GM20000 (cell line): ENCODE data around the gene HDDC3.

Source experiments
- DNase-seq: peaks from one replicate; pipeline ENCODE4 v3.0.0; 2012; ENCODE audit warnings: low spot score
- TF ChIP-seq, protein P1 (sequence below): IDR thresholded peaks from 2 replicates; pipeline ENCODE4 v1.5.1; 2012; ENCODE audit warnings: mild to moderate bottlenecking, control low read depth; ENCODE audit errors: extremely low read depth, missing control alignments

HDDC3 gene

DNA sequence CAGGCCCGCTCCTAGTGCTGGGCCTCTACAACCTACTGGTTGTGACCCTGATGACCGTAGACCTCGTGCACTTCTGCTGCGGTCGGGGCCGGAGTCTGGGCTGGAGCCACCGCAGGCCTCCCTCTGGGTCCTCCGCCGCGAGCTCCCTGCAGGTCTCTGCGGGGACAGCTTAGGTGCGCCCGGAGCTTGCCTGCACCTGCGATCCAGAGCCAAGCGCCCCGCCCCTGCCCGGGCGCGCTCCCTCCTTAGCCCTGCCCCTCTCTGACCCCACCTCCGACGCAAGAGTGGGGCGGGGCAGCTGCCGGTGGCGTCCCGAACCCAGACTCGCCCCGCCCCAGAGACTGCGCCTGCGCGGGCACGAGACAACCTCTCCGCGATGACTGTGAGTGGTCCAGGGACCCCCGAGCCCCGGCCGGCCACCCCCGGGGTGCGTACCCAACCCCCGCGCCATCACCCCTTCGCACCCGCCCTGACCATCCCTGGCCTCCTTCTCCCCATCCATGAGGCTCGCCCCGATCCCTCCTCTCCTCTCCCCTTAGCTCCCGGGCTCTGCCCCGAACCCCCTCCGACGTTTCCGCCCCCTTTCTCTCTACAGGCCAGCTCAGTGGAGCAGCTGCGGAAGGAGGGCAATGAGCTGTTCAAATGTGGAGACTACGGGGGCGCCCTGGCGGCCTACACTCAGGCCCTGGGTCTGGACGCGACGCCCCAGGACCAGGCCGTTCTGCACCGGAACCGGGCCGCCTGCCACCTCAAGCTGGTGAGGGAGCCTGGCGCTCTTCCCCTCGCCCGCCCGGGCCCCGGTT lies 2.8 kb upstream of the HDDC3 start, which contains the start of gene UNC45A:
UNC45A (plus strand) TSS at position 337 of the 803 bp plus-strand sequence; CDS start at position 377, 40 bp downstream.
- DNase-seq = peak; percentile 98
- TF ChIP-seq, protein P1, sequence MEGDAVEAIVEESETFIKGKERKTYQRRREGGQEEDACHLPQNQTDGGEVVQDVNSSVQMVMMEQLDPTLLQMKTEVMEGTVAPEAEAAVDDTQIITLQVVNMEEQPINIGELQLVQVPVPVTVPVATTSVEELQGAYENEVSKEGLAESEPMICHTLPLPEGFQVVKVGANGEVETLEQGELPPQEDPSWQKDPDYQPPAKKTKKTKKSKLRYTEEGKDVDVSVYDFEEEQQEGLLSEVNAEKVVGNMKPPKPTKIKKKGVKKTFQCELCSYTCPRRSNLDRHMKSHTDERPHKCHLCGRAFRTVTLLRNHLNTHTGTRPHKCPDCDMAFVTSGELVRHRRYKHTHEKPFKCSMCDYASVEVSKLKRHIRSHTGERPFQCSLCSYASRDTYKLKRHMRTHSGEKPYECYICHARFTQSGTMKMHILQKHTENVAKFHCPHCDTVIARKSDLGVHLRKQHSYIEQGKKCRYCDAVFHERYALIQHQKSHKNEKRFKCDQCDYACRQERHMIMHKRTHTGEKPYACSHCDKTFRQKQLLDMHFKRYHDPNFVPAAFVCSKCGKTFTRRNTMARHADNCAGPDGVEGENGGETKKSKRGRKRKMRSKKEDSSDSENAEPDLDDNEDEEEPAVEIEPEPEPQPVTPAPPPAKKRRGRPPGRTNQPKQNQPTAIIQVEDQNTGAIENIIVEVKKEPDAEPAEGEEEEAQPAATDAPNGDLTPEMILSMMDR = no peak

DNA sequence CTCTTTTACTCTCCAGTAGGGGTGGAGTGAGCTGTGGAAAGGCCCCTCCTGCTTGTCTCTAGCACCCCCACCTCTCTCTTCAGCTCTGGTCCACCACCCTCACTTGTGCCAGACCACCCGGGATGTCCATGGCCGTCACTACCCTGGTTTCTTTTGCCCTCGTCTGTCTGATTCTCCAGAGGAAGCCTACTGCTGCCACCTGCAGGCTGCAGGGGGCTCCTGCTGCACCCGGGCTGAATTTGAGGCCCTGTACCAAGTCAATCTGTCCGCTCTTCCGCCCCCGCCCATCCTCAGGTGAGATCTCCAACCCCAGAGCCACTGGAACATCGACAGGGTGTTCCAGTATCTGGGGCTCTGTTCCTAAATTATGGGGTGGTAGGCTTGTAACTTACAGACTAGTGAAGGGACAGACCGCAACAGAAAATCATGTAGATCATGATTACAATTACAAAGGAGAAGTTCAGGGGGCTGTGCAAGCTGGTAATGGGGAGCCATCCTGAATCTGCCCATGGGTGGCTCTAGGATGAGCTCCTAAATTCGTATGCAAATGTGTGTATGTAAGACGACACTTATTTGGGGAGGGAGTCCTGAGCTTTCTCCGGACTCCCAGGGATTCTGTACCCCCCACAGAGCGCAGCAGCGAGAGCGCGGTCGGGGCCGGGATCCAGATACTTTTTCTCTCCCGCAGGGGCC lies 2.1 kb upstream of the HDDC3 start:
- peak; percentile 90 for DNase-seq
- TF ChIP-seq, protein P1 = peak; percentile 86

DNA sequence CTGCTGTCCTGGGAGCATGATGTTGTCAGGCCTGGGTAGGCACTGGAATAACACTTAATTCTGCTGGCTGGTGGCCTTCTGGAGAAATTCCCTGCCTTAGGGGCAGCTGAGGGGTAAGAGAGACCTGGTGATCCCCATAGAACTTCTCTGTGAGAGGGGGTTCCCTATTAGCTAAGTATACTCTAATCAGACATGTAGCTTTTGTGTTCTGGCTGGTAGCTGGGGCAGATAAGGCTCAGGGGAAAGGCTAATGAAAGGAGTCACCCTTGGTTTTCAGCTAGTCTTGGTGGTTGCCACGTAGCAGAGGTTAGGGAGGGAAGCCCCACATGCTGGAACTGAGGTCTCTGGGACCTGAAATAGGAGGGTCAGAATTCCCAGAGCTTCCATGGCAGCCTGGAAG lies 952 bp upstream of the HDDC3 start:
- TF ChIP-seq, protein P1 = no peak
- DNase-seq = no peak

DNA sequence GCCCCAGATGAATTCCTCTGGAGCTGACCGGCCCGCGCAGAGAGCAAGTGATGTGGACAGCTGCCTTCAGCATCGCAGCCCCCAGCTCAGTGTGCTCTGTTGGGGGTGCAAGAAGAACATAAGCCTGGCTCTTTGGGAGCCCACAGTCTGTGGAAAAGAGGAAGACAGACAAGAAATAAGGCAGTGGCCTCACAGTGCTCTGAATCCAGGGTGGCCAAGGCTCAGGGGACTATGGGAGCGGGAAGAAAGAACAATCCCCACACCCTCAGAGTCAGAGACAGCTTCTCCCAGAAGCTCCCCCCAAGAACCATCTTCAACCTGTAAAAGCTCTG lies 277 bp upstream of the HDDC3 start:
- TF ChIP-seq, protein P1 = no peak
- no peak for DNase-seq

DNA sequence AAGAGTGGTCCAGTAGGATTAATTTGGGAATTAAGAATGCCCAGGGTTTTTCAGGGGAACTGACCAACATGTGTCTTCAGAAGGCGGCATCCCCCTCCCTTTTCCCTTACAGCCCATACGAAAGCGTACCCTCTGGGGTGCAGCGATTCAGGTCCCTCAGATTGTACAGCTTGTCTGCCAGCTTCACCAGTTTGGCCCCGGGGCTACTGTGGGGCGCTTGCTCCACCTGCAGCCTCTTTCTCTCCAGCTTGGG lies 848 bp downstream of the HDDC3 start:
- TF ChIP-seq, protein P1 = no peak
- no peak for DNase-seq

DNA sequence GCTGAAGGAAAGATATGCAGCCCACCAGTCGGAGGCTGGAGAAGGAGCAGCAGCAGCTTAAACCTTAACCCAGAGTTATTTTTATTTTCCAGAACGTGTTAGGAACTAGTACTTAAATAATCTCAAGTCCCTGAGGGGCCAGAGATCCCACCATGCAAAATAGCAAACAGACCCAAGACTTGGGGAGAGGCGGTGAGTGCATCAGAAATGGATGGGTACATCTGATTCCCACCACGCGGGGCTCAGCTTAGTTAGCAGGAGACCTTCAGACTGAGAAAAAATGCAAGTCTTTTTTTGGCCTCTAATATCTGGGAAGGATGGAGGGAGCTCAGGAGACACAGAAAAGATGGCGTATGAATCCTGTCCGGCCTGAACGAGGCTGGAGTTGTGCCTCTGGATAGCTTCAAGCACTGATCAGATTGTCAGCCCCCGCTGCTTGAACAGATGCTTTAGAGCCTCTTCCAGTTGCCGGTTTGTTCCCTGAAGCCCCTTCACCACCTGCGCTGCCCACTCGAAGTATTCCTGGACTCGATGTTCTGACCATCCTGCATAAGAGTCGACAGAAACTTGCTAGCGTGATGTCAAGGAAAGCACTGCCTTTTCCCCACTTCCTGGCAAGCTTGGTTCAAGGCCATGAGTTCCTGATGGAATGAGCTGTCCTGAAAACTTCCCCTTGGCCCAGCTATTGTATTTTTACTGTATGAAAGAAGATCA lies 1.3 kb downstream of the HDDC3 start:
- TF ChIP-seq, protein P1 = no peak
- DNase-seq = no peak
